ENCODE measurements around the gene DPY30.

DPY30 gene

DNA sequence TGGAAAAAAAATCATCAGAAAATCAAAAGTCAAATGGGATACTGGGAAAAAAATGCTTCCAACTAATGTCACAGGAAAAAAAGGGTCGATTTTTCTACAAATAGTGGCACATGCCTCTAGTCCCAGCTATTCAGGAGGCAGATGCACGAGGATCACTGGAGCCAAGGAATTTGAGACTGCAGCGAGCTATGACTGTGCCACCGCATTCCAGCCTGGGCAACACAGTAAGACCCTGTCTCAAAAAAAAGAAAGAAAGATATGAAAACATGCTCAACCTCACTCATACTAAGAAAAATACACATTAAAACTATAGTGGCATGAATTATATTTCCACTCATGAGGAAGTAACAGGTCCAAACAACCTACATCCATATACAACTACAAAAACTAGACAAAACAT is 46.7 kb downstream of the DPY30 start:
- TF ChIP-seq, protein P1, sequence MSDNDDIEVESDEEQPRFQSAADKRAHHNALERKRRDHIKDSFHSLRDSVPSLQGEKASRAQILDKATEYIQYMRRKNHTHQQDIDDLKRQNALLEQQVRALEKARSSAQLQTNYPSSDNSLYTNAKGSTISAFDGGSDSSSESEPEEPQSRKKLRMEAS (IDR thresholded peaks at IDR 0.05; ENCODE audit: low read depth, low read length) = no peak
- no peak for TF ChIP-seq MYC (IDR thresholded peaks at IDR 0.05; ENCODE audit: low read depth, low read length)
- TF ChIP-seq, protein P2, sequence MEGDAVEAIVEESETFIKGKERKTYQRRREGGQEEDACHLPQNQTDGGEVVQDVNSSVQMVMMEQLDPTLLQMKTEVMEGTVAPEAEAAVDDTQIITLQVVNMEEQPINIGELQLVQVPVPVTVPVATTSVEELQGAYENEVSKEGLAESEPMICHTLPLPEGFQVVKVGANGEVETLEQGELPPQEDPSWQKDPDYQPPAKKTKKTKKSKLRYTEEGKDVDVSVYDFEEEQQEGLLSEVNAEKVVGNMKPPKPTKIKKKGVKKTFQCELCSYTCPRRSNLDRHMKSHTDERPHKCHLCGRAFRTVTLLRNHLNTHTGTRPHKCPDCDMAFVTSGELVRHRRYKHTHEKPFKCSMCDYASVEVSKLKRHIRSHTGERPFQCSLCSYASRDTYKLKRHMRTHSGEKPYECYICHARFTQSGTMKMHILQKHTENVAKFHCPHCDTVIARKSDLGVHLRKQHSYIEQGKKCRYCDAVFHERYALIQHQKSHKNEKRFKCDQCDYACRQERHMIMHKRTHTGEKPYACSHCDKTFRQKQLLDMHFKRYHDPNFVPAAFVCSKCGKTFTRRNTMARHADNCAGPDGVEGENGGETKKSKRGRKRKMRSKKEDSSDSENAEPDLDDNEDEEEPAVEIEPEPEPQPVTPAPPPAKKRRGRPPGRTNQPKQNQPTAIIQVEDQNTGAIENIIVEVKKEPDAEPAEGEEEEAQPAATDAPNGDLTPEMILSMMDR (IDR thresholded peaks at IDR 0.05; ENCODE audit: low read depth, low read length) = no peak
- no peak for TF ChIP-seq POLR2A (IDR thresholded peaks at IDR 0.05; ENCODE audit: extremely low read depth, insufficient read length)
- no peak for DNase-seq (ENCODE audit: low read depth)
- no peak overlapping the region for H3K4me3 ChIP-seq (ENCODE audit: low read depth, low read length)

DNA sequence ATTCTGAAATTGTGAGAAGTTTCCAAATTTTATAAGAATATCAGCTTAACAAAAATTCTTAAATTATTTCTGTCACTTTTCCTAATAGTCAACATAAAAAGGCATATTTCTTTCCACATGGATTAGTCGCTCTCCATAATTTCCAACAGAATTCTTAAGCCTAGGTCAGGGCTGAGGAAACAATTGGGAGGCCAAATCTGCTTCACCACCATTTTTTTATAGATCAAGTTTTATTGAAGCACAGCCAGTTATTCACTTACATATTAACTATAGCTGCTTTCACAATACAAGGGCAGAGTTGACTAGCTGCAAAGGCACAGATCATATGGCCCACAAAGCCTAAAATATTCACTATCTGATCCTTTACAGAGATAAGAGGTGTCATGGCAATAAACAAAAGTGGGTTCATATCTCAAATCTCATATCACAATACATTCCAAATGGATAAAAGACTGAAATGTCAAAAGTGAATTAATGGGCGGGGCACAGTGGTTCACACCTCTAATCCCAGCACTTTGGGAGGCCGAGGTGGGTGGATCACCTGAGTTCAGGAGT is 47.5 kb downstream of the DPY30 start:
- TF ChIP-seq MYC (IDR thresholded peaks at IDR 0.05; ENCODE audit: low read depth, low read length) (no peak), POLR2A (IDR thresholded peaks at IDR 0.05; ENCODE audit: extremely low read depth, insufficient read length) (no peak)
- TF ChIP-seq, protein P2 (IDR thresholded peaks at IDR 0.05; ENCODE audit: low read depth, low read length) = no peak
- TF ChIP-seq, protein P1 (IDR thresholded peaks at IDR 0.05; ENCODE audit: low read depth, low read length) = no peak
- peak; percentile 17 for DNase-seq (ENCODE audit: low read depth)
- H3K4me3 ChIP-seq (ENCODE audit: low read depth, low read length) = no peak overlapping the region

DNA sequence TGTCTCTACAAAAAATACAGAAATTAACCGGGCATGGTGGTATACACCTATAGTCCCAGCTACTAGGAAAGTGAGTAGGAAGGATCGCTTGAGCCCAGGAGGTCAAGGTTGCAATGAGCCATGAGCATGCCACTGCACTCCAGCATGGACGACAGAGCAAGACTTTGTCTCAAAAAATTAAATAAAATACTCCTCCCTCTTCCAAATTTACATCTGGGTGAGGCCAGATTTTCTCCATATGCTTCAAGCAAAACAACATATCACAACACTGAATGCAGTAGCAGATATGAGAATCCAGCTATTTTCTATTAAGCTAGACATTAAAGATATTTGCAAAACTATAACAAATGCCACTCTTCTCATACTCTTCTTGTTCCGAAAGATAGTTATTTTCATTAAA is 49.7 kb downstream of the DPY30 start:
- H3K4me3 ChIP-seq (ENCODE audit: low read depth, low read length) = no peak overlapping the region
- DNase-seq (ENCODE audit: low read depth) = no peak
- TF ChIP-seq POLR2A (IDR thresholded peaks at IDR 0.05; ENCODE audit: extremely low read depth, insufficient read length) = no peak
- no peak for TF ChIP-seq MYC (IDR thresholded peaks at IDR 0.05; ENCODE audit: low read depth, low read length)
- TF ChIP-seq, protein P2 (IDR thresholded peaks at IDR 0.05; ENCODE audit: low read depth, low read length) = no peak
- TF ChIP-seq, protein P1 (IDR thresholded peaks at IDR 0.05; ENCODE audit: low read depth, low read length) = no peak

DNA sequence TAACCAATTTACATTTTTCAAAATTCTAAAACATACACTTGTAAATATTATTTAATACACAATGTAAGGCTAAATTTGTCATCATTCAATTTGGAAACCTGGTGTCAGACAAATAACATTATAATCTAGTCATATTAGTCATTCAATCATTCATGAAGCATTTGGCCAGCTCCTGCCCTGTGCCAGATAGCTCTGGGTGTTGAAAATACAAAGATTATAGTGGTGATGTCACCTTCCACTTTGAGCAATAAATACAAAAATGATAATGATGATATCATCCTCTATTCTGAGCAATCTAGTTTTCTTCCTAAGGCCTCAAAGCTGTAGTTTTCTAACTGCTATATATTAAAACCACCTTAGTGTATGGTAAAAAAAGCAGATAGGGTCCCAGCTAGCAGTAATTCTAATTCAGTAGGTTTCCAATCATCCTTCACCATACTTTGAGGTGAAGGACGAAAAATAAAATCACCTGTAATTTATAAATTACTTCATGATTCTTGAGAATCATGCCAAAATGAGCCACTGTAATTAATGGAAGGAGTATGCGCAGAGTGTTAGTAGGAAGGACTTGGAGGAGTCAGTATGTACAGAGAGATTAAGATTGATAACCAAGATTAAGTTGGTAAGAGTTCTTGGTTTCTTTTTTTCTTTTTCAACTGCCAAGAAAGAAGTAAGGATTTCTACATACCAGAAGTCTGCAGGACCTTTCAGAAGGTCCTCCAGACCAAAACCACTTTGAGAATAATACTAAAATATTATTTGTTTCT is 52.0 kb downstream of the DPY30 start:
- DNase-seq (ENCODE audit: low read depth) = peak; percentile 19
- TF ChIP-seq POLR2A (IDR thresholded peaks at IDR 0.05; ENCODE audit: extremely low read depth, insufficient read length) (no peak), MYC (IDR thresholded peaks at IDR 0.05; ENCODE audit: low read depth, low read length) (no peak)
- TF ChIP-seq, protein P2 (IDR thresholded peaks at IDR 0.05; ENCODE audit: low read depth, low read length) = no peak
- TF ChIP-seq, protein P1 (IDR thresholded peaks at IDR 0.05; ENCODE audit: low read depth, low read length) = no peak
- no peak overlapping the region for H3K4me3 ChIP-seq (ENCODE audit: low read depth, low read length)

DNA sequence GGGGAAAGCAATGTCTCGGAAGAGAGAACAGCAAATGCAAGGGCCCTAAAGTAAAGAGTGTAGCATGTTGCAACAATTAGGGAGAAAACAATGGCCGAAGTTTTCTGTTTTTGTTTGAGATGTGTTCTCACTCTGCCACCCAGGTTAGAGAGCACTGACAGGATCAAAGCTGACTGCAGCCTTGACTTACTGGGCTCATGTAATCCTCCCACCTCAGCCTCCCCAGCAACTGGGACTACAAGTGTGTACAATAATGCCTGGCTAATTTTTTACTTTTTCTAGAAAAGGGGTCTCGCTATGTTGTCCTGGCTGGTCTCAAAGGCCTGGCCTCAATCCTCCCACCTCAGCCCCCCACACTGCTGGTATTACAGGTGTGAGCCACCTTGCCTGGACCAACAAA is 52.7 kb downstream of the DPY30 start:
- no peak for DNase-seq (ENCODE audit: low read depth)
- H3K4me3 ChIP-seq (ENCODE audit: low read depth, low read length) = no peak overlapping the region
- TF ChIP-seq, protein P2 (IDR thresholded peaks at IDR 0.05; ENCODE audit: low read depth, low read length) = no peak
- TF ChIP-seq MYC (IDR thresholded peaks at IDR 0.05; ENCODE audit: low read depth, low read length) (no peak), POLR2A (IDR thresholded peaks at IDR 0.05; ENCODE audit: extremely low read depth, insufficient read length) (no peak)
- TF ChIP-seq, protein P1 (IDR thresholded peaks at IDR 0.05; ENCODE audit: low read depth, low read length) = no peak
